OCI-LY1 (cell line): ENCODE measurements around the gene C11orf58.

Experiments used
- H2AFZ ChIP-seq: fragments of 200-600 bp; sonication (generic), shearing (Covaris generic); 2 replicates; pipeline ENCODE4 v1.6.0; 2014; ENCODE audit warnings: antibody characterized with exemption, mild to moderate bottlenecking, low read length
- H3F3A ChIP-seq: fragments of 200-600 bp; sonication (generic), shearing (Covaris generic); 2 replicates; pipeline ENCODE4 v1.6.0; 2014; ENCODE audit warnings: mild to moderate bottlenecking, antibody characterized with exemption, low read length, moderate library complexity; ENCODE audit not compliant: insufficient read depth
- H3K27ac ChIP-seq: fragments of 200-600 bp; sonication (generic); 2 replicates; pipeline ENCODE4 v1.5.1; 2014; ENCODE audit warnings: low read length, mixed run types, mild to moderate bottlenecking, low read depth; ENCODE audit not compliant: poor library complexity, severe bottlenecking
- H3K27me3 ChIP-seq: fragments of 200-600 bp; sonication (generic); 2 replicates; pipeline ENCODE4 v1.6.0; 2014; ENCODE audit warnings: antibody characterized with exemption, mild to moderate bottlenecking, low read length, moderate library complexity; ENCODE audit not compliant: insufficient read depth
- H3K36me3 ChIP-seq: fragments of 200-600 bp; sonication (generic); 2 replicates; pipeline ENCODE4 v1.6.1; 2014; ENCODE audit warnings: mild to moderate bottlenecking, antibody characterized with exemption, low read length, moderate library complexity, mixed read lengths; ENCODE audit not compliant: insufficient read depth
- H3K4me1 ChIP-seq: fragments of 200-600 bp; sonication (generic); 2 replicates; pipeline ENCODE4 v1.5.1; 2014; ENCODE audit warnings: mild to moderate bottlenecking, low read length, moderate library complexity; ENCODE audit not compliant: insufficient read depth, severe bottlenecking
- H3K4me2 ChIP-seq: fragments of 200-600 bp; sonication (generic), shearing (Covaris generic); 2 replicates; pipeline ENCODE4 v1.6.1; 2014; ENCODE audit warnings: low read length
- H3K4me3 ChIP-seq: fragments of 200-600 bp; sonication (generic); 2 replicates; pipeline ENCODE4 v1.5.1; 2014; ENCODE audit warnings: low read length, low read depth, mild to moderate bottlenecking, mixed read lengths; ENCODE audit not compliant: poor library complexity, severe bottlenecking
- H3K79me2 ChIP-seq: fragments of 200-600 bp; shearing (Covaris generic); 2 replicates; pipeline ENCODE4 v1.6.1; 2016; ENCODE audit warnings: mixed run types, low read length, mixed read lengths; ENCODE audit not compliant: insufficient read depth
- H3K9ac ChIP-seq: fragments of 200-600 bp; sonication (generic), shearing (Covaris generic); 2 replicates; pipeline ENCODE4 v1.6.1; 2014; ENCODE audit warnings: mild to moderate bottlenecking, low read length, mixed read lengths
- H3K9me2 ChIP-seq: fragments of 200-600 bp; sonication (generic), shearing (Covaris generic); 2 replicates; pipeline ENCODE4 v1.6.1; 2014; ENCODE audit warnings: low read depth, mild to moderate bottlenecking, low read length, mixed read lengths
- H3K9me3 ChIP-seq: fragments of 200-600 bp; shearing (Covaris generic); 2 replicates; pipeline ENCODE4 v1.6.1; 2014; ENCODE audit warnings: low read length, mixed read lengths
- H4K20me1 ChIP-seq: fragments of 200-600 bp; sonication (generic), shearing (Covaris generic); 2 replicates; pipeline ENCODE4 v1.6.0; 2016; ENCODE audit warnings: mild to moderate bottlenecking, low read length; ENCODE audit not compliant: insufficient read depth
- EZH2 ChIP-seq: fragments of 200-600 bp; sonication (generic), shearing (Covaris generic); IDR thresholded peaks from 2 replicates; pipeline ENCODE4 v1.8.0; 2017; ENCODE audit warnings: borderline replicate concordance, mixed run types, mild to moderate bottlenecking, antibody characterized with exemption, low read length, moderate library complexity, mixed read lengths
- TF ChIP-seq, protein P1 (sequence below): fragments of 200-600 bp; sonication (generic), shearing (Covaris generic); IDR thresholded peaks from 2 replicates; pipeline ENCODE4 v1.5.1; 2017; ENCODE audit warnings: mild to moderate bottlenecking, antibody characterized with exemption, low read length, moderate library complexity, mixed read lengths

C11orf58 gene

DNA sequence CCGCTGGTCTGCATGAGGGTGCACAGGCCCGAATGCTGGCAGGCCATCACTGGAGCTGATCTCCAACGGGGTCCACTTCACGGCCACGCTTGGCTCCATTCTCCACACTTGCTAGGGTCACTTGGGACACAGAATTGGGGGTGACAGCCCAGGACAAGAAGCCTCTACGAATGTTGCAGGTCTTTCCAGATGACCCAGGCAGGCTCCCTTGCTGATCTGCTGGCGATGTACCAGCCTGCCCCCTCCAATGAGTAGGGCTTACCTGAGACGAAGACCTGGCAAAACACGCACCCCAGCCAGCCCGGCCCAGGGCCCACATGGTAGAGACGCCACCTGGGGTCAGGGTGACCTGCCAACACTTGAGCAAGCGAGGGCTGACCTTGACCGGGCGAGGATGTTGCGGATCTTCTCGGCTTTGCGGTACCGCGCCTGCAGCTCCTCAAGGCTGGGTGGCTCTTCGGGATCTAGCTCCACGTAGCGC, 44.9 kb downstream of the C11orf58 start:
- no peaks in the 10 kb centered on the region for H3K36me3 ChIP-seq
- H3K4me3 ChIP-seq = no peak overlapping the region
- H3K9me2 ChIP-seq = no peaks in the 10 kb centered on the region
- no peak overlapping the region for H3K4me2 ChIP-seq
- TF ChIP-seq, protein P1, sequence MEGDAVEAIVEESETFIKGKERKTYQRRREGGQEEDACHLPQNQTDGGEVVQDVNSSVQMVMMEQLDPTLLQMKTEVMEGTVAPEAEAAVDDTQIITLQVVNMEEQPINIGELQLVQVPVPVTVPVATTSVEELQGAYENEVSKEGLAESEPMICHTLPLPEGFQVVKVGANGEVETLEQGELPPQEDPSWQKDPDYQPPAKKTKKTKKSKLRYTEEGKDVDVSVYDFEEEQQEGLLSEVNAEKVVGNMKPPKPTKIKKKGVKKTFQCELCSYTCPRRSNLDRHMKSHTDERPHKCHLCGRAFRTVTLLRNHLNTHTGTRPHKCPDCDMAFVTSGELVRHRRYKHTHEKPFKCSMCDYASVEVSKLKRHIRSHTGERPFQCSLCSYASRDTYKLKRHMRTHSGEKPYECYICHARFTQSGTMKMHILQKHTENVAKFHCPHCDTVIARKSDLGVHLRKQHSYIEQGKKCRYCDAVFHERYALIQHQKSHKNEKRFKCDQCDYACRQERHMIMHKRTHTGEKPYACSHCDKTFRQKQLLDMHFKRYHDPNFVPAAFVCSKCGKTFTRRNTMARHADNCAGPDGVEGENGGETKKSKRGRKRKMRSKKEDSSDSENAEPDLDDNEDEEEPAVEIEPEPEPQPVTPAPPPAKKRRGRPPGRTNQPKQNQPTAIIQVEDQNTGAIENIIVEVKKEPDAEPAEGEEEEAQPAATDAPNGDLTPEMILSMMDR = no peak
- TF ChIP-seq EZH2 = no peak
- no peaks in the 10 kb centered on the region for H3F3A ChIP-seq
- no peaks in the 10 kb centered on the region for H4K20me1 ChIP-seq
- H3K79me2 ChIP-seq = no peaks in the 10 kb centered on the region
- no peaks in the 10 kb centered on the region for H3K27me3 ChIP-seq
- H3K9ac ChIP-seq = no peak overlapping the region
- no peaks in the 10 kb centered on the region for H3K9me3 ChIP-seq
- no peak overlapping the region for H2AFZ ChIP-seq
- no peaks in the 10 kb centered on the region for H3K4me1 ChIP-seq
- H3K27ac ChIP-seq = no peak overlapping the region

DNA sequence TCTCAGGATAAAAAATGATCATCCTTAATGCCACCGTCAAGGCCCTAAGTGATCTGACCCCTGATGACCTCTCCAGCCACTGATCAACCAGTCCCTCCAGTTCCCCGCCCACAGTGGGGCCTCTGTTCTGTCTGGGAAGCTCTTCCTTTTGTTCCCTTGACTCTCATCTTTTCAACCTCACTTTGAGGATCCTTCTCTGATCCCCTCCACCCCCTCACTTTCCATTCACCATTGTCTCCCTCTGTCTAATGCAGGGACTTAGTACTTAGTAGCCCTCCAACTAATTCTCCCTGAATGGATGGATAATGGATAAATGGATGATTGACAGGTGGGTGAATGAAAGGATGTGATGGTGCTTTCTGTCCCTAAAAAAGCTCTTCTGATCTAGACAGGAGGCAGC, 45.6 kb downstream of the C11orf58 start:
- H3K4me3 ChIP-seq = no peak overlapping the region
- no peaks in the 10 kb centered on the region for H3K36me3 ChIP-seq
- no peak for TF ChIP-seq EZH2
- TF ChIP-seq, protein P1 = no peak
- no peaks in the 10 kb centered on the region for H3K27me3 ChIP-seq
- no peaks in the 10 kb centered on the region for H3F3A ChIP-seq
- H3K79me2 ChIP-seq = no peaks in the 10 kb centered on the region
- H3K27ac ChIP-seq = no peak overlapping the region
- no peak overlapping the region for H3K4me2 ChIP-seq
- no peaks in the 10 kb centered on the region for H3K9me3 ChIP-seq
- no peaks in the 10 kb centered on the region for H3K9me2 ChIP-seq
- H3K4me1 ChIP-seq = no peaks in the 10 kb centered on the region
- H2AFZ ChIP-seq = no peak overlapping the region
- H4K20me1 ChIP-seq = no peaks in the 10 kb centered on the region
- H3K9ac ChIP-seq = no peak overlapping the region

DNA sequence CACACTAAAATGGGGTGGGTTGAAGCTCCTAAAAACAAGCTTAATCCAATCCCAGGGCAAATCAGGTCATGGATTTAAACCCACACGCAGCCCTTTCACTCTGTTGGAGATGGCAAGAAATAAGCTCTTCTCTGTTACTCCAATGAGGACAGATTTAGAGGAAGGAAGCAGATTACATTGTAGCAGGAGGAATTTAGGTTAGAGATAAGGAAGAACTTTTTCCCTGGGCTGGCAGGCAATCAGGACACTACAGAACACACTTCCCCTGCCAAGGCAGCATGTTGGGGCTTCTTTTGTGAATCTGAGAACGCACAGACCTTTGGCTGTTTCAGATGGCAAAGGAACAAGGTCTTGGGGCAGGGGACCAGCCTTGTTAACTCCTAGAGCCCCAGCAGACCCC, 46.2 kb downstream of the C11orf58 start:
- H3K36me3 ChIP-seq = no peaks in the 10 kb centered on the region
- no peaks in the 10 kb centered on the region for H3K9me3 ChIP-seq
- H3K4me3 ChIP-seq = no peak overlapping the region
- no peak overlapping the region for H3K9ac ChIP-seq
- H3K9me2 ChIP-seq = no peaks in the 10 kb centered on the region
- H2AFZ ChIP-seq = no peak overlapping the region
- H3K4me2 ChIP-seq = no peak overlapping the region
- TF ChIP-seq EZH2 = no peak
- TF ChIP-seq, protein P1 = no peak
- no peaks in the 10 kb centered on the region for H3K27me3 ChIP-seq
- H3K4me1 ChIP-seq = no peaks in the 10 kb centered on the region
- H3K27ac ChIP-seq = no peak overlapping the region
- no peaks in the 10 kb centered on the region for H4K20me1 ChIP-seq
- H3K79me2 ChIP-seq = no peaks in the 10 kb centered on the region
- no peaks in the 10 kb centered on the region for H3F3A ChIP-seq
